HG02840 (cell line): Measurements from ENCODE around the gene BBIP1.

Experiments used
- ATAC-seq: cut with Tn5 transposase; IDR thresholded peaks from one replicate; pipeline ENCODE4 v1.9.1; 2021; ENCODE audit warnings: mild to moderate bottlenecking, moderate library complexity, moderate number of reproducible peaks; ENCODE audit not compliant: unreplicated experiment, low FRiP score

BBIP1 gene

GRCh38 chr10:110918643-110919348 is at the start of gene BBIP1:
Gene BBIP1, minus strand, starts transcription at chr10:110919180. Its CDS starts 1,023 bp downstream, at chr10:110918157.
- peak; percentile 83 for ATAC-seq

- ATAC-seq, result peak; percentile 68
Measured at GRCh38 chr10:110967645-110968044, 48.7 kb upstream of the BBIP1 start.

- no peak for ATAC-seq
Measured at GRCh38 chr10:110967009-110967630, 48.1 kb upstream of the BBIP1 start.

GRCh38 chr10:110966146-110966545 is 47.2 kb upstream of the BBIP1 start:
- ATAC-seq, result no peak

- no peak for ATAC-seq
Measured at GRCh38 chr10:110965216-110965615, 46.2 kb upstream of the BBIP1 start.

GRCh38 chr10:110964681-110965080 is 45.7 kb upstream of the BBIP1 start:
- no peak for ATAC-seq

GRCh38 chr10:110963162-110963561 is 44.2 kb upstream of the BBIP1 start:
- ATAC-seq, result no peak

GRCh38 chr10:110962443-110962842 is 43.5 kb upstream of the BBIP1 start:
- ATAC-seq, result no peak

- ATAC-seq, result no peak
Measured at GRCh38 chr10:110960333-110960712, 41.3 kb upstream of the BBIP1 start.

- no peak for ATAC-seq
Measured at GRCh38 chr10:110959379-110960332, 40.7 kb upstream of the BBIP1 start.

- no peak for ATAC-seq
Measured at GRCh38 chr10:110957606-110958005, 38.6 kb upstream of the BBIP1 start.

GRCh38 chr10:110951381-110951780 is 32.4 kb upstream of the BBIP1 start:
- no peak for ATAC-seq

GRCh38 chr10:110947061-110947595 is 28.1 kb upstream of the BBIP1 start:
- ATAC-seq, result no peak

GRCh38 chr10:110946496-110946895 is 27.5 kb upstream of the BBIP1 start:
- ATAC-seq, result no peak

- ATAC-seq, result no peak
Measured at GRCh38 chr10:110944792-110945396, 25.9 kb upstream of the BBIP1 start.

GRCh38 chr10:110939419-110939818 is 20.4 kb upstream of the BBIP1 start:
- ATAC-seq, result no peak

GRCh38 chr10:110936757-110937156 is 17.8 kb upstream of the BBIP1 start:
- ATAC-seq, result no peak

GRCh38 chr10:110932505-110933180 is 13.7 kb upstream of the BBIP1 start:
- no peak for ATAC-seq

- no peak for ATAC-seq
Measured at GRCh38 chr10:110931769-110932381, 12.9 kb upstream of the BBIP1 start.
